AG04449 (cell line): Measurements from ENCODE around the gene PCNT.

Experiments
- CTCF ChIA-PET: fragments of 350-600 bp; formaldehyde crosslinking; extraction: SDS; loops from one replicate; lab custom pipeline; 2021; ENCODE audit warnings: antibody characterized with exemption; lab: Yijun Ruan, JAX
- POLR2A ChIA-PET: fragments of 400-600, 350-600 bp; formaldehyde crosslinking; extraction: SDS; loops from one replicate; lab custom pipeline; 2020; ENCODE audit warnings: antibody characterized with exemption, inconsistent platforms; lab: Yijun Ruan, JAX
- DNase-seq: peaks from one replicate; pipeline ENCODE4 v3.0.0-alpha.2; 2010; ENCODE audit warnings: low read depth, low spot score
- H3K4me3 ChIP-seq: 2 replicates; pipeline ENCODE4 v1.5.1; 2011; ENCODE audit warnings: low read depth, mild to moderate bottlenecking, control low read depth, low read length
- TF ChIP-seq, protein P1 (sequence below): IDR thresholded peaks from one replicate; pipeline ENCODE4 v1.5.1; 2011; ENCODE audit warnings: mild to moderate bottlenecking, moderate library complexity, low read length, control low read depth, inconsistent platforms; ENCODE audit not compliant: insufficient read depth; ENCODE audit errors: missing control alignments

The PCNT gene

DNA sequence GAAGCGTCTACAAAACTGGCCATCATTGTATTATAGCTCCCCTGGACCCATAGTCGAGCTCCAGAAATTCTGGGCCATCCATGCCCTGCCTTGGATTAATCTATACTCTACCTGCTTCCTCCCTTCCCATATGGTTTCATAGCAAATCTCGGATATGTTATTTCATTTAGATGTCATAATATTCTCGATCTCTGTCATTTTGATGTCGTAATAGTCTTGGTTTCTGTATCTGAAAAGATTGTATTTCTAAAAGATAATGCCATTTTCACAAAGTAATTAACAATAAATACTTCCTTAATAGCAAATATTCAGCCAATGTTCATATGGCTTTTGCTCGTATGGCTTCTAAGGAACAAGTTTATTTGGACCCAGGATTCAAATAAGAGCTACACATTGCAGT, 169.9 kb downstream of the PCNT start:
- CTCF ChIA-PET: no interaction called here
- TF ChIP-seq, protein P1, sequence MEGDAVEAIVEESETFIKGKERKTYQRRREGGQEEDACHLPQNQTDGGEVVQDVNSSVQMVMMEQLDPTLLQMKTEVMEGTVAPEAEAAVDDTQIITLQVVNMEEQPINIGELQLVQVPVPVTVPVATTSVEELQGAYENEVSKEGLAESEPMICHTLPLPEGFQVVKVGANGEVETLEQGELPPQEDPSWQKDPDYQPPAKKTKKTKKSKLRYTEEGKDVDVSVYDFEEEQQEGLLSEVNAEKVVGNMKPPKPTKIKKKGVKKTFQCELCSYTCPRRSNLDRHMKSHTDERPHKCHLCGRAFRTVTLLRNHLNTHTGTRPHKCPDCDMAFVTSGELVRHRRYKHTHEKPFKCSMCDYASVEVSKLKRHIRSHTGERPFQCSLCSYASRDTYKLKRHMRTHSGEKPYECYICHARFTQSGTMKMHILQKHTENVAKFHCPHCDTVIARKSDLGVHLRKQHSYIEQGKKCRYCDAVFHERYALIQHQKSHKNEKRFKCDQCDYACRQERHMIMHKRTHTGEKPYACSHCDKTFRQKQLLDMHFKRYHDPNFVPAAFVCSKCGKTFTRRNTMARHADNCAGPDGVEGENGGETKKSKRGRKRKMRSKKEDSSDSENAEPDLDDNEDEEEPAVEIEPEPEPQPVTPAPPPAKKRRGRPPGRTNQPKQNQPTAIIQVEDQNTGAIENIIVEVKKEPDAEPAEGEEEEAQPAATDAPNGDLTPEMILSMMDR: no peak
- H3K4me3 ChIP-seq: no peak overlapping the region
- POLR2A ChIA-PET: no interaction called here
- no peak for DNase-seq
